Measurements from ENCODE around the gene PEX13.
"Not testable (repeated sequence)": the region's sequence is repeated elsewhere in the genome, so short reads cannot be mapped to it uniquely, and the experiment has no call there.

PEX13 gene

DNA sequence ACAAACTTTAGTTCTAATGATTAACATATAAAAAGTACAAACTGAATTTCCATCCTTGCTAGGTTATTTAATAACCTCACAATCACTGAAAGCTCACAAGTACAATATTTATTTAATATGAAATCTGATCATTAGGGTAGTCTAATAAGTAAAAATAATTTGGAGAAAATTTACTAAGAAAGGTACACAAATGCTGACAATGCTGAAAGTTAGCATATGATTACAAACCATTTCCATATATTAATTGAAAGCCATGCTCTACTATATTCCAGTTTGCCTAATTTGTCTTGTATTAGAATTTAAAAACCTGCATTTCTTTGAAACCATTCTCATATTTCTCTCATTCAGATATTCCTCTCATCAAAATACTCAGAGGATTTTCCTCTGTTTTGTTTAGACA, 8.2 kb upstream of the PEX13 start:
- DNase-seq, result no peak

GRCh38 chr2:61011678-61012077, 5.8 kb upstream of the PEX13 start:
- DNase-seq, result no peak

GRCh38 chr2:61012303-61012702, 5.2 kb upstream of the PEX13 start:
- DNase-seq, result peak in 1 of 2 donors; percentile 16

- no peak for DNase-seq
These were observed 4.1 kb upstream of the PEX13 start for GRCh38 chr2:61013382-61013781.

GRCh38 chr2:61014763-61015162, 2.8 kb upstream of the PEX13 start:
- DNase-seq, result no peak

DNA sequence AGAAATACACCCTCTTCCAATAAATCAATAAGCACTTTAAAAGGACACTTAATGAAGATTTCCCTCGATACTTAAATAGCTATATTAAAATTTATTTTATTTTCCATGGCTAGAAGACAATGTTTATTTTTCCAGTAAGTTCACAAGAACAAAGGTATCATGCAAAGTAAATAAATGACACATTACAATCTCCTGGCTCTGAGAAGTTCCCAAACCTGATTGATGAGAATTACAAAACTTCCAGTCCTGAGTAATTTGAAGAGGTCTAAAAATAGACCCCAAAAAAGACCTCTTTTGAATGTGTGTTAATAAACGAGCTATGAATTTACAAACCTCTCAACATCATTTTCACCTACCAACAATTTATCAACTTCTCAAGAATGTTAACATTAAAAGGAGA, 1.5 kb upstream of the PEX13 start:
- DNase-seq, result no peak

DNA sequence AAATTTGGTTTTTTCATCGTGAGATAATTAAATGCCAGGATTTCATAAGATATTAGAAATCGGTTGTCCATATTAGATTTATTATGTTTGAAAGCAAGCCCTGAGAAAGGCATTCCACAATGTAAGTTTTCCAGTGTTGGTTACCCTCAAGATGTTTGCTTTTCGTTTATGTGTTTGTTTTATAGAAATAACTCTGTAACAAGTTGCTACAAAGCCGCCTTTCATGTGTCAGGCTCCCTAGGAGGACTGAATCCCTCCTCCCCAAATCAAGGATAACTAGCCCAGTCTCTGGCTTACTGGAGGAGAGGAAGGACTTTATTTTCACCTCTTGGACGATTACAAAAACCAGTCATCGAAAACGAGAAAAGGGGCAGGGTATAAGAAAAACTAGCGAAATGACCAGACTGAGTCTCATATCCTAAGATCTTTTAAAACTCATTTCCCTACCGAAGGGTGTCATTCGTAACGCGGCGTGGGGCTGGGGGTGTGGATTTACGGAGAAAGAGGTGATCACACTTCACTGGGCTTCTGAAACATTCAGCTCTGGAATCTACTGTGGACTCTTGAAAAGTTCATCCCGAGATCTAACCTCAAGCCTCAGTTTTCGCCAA, 1.0 kb upstream of the PEX13 start:
- DNase-seq, result peak; percentile 50

- peak; percentile 70 to 73 for DNase-seq
These were observed 441 bp upstream of the PEX13 start for GRCh38 chr2:61017003-61017555.

DNA sequence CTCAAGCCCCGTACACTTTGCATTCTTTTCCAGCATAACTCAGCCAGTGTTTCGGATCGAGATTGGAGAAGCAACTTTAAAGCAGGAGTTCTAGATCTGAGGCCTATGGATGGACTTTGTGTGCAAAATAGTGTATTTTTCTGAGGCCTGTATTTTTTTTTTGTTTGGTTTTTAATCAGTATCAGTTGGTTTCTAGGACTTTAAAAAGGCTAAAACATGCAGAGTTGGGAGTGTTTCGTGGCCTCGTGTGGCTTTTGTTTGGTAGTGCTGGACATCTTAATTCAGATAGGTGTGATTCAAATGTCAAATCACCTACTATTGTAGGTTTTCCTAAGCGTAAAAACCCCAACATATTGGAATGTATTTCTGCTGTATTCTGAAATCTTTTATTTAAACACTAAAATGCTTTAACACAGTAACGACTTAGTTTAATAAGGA, 817 bp downstream of the PEX13 start:
- DNase-seq, result no peak

DNA sequence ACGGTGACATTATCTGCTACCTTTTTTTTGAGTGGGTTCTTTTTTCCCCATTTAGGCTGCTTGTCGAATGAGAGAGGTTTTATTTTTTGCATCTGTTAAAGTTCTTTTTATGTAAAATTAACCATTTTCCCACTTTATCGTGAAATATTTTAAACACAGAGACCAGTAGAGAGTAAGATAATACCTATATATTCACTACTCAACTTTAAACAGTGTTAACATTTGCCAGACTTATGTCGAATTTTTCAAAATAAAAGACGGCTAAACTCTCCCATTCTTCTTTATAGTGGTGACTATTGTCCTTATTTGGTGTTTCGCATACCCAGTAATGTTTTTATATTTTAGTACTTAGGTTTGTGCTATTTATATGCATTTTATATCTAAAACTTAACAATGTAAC, 1.3 kb downstream of the PEX13 start:
- no peak for DNase-seq

DNA sequence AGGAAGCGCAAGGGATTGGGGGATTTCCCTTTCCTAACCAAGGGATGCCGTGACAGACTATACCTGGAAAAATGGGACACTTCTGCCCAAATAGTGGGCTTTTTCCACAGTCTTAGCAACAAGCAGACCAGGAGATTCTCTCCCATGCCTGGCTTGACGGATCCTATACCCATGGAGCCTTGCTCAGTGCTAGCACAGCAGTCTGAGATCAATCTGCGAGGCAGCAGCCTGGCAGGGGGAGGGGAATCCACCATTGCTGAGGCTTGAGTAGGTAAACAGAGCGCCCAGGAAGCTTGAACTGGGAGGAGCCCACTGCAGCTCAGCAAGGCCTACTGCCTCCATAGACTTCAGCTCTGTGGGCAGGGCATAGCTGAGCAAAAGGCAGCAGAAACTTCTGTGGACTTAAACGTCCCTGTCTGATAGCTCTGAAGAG, 3.7 kb downstream of the PEX13 start:
- no peak for DNase-seq

- no peak for DNase-seq
These were observed 6.2 kb downstream of the PEX13 start for GRCh38 chr2:61023670-61024069.

- no peak for DNase-seq
These were observed 12.0 kb downstream of the PEX13 start for GRCh38 chr2:61029533-61029932.

GRCh38 chr2:61034592-61034991, 17.1 kb downstream of the PEX13 start:
- not testable (repeated sequence) for DNase-seq

GRCh38 chr2:61036643-61037042, 19.1 kb downstream of the PEX13 start:
- DNase-seq, result not testable (repeated sequence)

DNA sequence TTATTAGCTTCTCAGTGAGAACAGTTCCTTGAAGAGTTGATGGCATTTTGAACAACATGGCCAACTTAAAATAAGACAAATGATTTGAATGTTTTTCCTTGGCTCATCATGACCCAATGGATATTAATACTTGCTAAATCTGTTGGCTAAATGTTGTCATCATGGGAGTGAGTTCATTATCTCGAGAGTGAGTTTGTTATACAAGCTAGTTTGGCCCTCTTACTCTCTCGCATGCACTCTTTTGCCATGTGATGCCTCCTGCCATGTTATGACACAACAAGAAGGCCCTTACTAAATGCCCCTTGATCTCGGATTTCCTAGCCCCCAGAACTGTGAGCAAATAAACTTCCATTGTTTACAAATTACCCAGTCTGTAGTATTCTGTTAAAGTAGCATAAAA, 25.3 kb downstream of the PEX13 start:
- no peak for DNase-seq

GRCh38 chr2:61044636-61045035, 27.1 kb downstream of the PEX13 start:
- DNase-seq, result no peak

GRCh38 chr2:61045226-61045625, 27.7 kb downstream of the PEX13 start:
- no peak for DNase-seq

- DNase-seq, result no peak
These were observed 28.5 kb downstream of the PEX13 start for GRCh38 chr2:61045999-61046398.

DNA sequence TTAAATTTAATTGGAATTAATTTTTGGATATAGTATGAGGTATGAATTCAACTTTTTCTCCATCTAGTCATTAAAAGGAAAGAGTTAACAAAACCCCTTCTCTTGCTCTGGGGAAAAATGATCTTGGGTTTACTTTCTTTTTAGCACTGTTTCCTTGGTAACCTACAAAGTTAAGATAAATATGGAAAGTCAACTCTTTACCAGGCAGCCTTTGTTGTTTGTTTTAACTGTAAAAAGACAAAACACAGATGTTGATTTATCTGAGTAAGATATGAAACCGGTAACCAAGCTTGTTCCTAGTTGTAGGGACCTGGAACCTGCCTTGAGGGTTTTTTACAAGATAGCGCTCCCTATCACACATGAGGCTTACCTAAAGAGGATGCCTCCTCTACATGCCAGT, 38.0 kb downstream of the PEX13 start:
- DNase-seq, result no peak

GRCh38 chr2:61057562-61057961, 40.0 kb downstream of the PEX13 start:
- DNase-seq, result no peak

- DNase-seq, result no peak
These were observed 41.9 kb downstream of the PEX13 start for GRCh38 chr2:61059382-61059781.

GRCh38 chr2:61065714-61066709, 48.5 kb downstream of the PEX13 start, which contains the start of gene SANBR:
TSS of gene SANBR (plus strand) at chr2:61065871. CDS start at chr2:61070351, 4,480 bp downstream.
- DNase-seq, result peak; percentile 80 to 86

DNA sequence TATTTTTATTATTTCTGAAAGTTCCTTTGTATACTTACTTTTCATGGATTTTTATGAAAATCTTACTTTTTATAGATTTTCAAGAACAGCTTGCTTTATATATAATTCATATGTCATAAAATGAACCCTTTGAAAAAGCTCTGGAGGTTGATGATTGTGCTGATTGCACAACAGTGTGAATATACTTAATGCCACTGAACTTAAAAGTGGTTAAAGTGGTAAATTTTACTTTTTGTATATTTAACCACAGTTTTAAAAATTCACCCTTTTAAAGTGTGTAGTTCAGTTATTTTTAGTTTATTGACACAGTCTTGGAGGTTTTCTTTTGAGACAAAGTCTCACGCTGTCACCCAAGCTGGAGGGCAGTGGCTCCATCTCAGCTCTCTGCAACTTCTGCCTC, 56.6 kb downstream of the PEX13 start:
- DNase-seq, result no peak
